ENCODE data around the gene LMNTD2.

Gene LMNTD2

DNA sequence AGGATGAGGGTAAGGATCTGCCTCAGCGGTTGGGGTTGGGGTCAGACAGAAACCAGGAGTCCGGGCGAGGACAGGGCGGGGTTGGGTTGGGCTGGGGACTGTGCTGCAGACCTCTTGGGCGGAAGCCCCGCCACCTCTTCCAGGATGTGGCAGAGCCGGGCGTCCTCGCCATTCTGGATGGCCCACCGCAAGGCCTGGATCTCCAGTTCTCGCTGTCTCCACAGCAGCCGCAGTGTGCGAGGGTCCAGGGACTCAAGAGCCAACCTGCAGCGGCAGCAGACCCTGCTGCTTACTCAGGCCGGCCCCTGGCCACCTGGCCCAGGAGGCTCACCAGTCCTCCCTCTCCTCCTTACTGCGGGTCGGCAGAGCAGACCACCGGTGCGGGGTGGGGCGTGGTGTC is 2.0 kb downstream of the LMNTD2 start:
- no peak overlapping the region for H3K27ac ChIP-seq
- no peak for TF ChIP-seq CTCF (IDR thresholded peaks at IDR 0.05)
- TF ChIP-seq ZFX (IDR thresholded peaks at IDR 0.05; ENCODE audit: borderline replicate concordance): no peak

- H3K27ac ChIP-seq: no peak overlapping the region
- TF ChIP-seq ZFX (IDR thresholded peaks at IDR 0.05; ENCODE audit: borderline replicate concordance) (no peak), CTCF (IDR thresholded peaks at IDR 0.05) (no peak)
Observed at GRCh38 chr11:557328-558132, 3.0 kb downstream of the LMNTD2 start.

DNA sequence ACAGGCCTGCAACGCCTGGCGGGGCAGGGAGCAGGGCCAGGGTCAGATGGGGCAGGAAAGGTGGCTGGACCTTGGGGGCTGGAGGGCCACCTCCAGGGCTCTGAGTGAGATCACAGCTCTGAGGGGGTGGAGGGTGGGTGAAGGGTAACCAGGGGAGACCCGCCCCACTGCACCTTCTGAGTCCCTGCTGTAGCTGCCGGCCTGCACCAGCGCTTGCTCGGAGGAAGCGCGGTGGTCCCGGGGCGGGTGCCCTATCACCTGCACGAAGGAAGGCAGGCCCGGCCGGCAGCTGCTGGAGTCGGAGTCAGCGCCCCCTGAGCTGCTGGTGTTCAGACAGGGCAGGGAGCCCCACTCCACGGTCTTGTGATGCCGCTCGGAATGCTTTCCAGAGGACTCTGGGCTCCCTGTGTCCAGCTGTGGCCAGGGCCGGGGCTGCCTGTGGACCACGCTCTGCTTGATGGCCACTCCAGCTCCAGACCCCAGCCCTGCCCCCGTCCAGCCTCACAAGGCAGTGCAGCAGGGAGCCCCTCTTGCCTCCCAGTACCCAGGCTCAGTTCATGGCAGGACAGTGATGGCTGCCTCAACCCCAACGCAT is 3.8 kb downstream of the LMNTD2 start:
- TF ChIP-seq CTCF (IDR thresholded peaks at IDR 0.05) (no peak), ZFX (IDR thresholded peaks at IDR 0.05; ENCODE audit: borderline replicate concordance) (no peak)
- H3K27ac ChIP-seq: peak overlapping the region; percentile 76; the same call in 1 of the 2 replicates

- TF ChIP-seq ZFX (IDR thresholded peaks at IDR 0.05; ENCODE audit: borderline replicate concordance): no peak
- TF ChIP-seq CTCF (IDR thresholded peaks at IDR 0.05): no peak
- H3K27ac ChIP-seq: peak overlapping the region; percentile 76
Observed at GRCh38 chr11:555780-556661, 4.5 kb downstream of the LMNTD2 start.

DNA sequence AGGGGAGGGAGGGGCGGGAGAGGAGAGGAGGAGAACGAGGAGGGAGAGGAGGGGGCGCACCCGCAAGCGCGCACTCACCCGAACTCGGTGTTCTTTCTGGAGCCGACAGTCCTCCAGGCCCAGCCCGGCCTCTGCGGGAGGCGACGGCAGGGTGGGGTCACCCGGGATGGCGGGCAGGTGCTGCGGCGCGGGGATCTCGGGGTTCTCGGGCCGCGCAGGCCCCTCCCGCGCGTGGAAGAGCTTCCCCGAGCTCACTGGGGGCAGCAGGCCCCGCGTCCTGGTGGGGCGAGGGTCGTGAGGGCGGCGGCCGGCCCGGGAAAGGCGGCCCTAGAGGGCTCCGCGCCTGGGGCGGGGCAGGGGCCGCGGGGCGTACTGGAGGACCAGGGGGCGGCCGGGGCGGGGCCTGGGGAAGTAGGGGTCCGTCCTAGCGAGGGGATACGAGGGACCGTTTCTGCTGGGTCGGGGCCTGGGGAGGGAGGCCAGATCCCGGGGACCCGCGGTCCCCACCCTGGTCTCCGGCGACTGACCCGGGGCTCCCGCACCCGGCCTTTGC is 5.2 kb downstream of the LMNTD2 start:
- TF ChIP-seq ZFX (IDR thresholded peaks at IDR 0.05; ENCODE audit: borderline replicate concordance) (no peak), CTCF (IDR thresholded peaks at IDR 0.05) (no peak)
- H3K27ac ChIP-seq: peak overlapping the region; percentile 76

DNA sequence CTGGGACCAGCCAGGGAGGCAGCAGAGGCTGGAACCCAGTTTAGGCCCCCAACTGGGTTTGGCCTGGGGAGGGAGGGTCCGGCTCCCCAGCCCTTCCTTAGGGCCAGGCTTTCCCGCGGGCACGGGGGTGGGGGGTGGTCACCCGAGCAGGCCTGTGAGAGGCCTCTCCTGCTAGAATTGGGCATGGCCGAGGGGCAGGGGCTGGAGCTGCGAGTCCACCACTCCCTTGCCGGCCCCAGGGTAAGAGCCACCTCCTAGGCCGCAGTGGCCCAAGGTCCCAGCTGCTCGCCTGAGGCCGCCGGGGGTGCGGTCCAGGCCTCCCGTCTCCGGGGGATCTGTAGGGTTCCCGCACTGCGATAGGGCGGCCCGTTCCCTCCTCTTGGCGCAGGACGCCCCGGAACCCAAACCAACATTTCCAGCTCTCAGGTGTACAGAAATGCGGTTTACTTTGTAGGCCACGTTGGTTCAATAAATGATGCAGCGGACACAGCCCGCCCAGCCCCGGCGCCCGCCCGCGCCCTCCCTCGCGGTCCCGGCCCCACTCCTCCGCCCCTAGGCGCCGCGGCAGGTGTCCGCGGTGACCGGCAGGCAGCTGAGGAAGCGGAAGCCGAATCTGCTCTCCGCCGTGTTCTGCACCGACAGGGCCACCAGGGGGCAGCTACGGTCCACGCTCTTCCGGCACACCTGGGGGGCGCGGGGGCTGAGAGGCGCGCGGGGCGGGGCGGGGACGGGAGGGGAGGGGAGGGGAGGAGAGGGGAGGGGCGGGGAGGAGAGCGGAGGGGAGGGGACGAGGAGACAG is 5.9 kb downstream of the LMNTD2 start:
- no peak for TF ChIP-seq ZFX (IDR thresholded peaks at IDR 0.05; ENCODE audit: borderline replicate concordance)
- peak; percentile 75 for TF ChIP-seq CTCF (IDR thresholded peaks at IDR 0.05)
- H3K27ac ChIP-seq: peak overlapping the region; percentile 76
